GM21528 (cell line): Measurements from ENCODE around the gene TP53BP1.
A peak's percentile ranks its signal among the peaks of the same experiment; 100 is the strongest.
"Not testable (repeated sequence)": the region's sequence is repeated elsewhere in the genome, so short reads cannot be mapped to it uniquely, and the experiment has no call there.

ENCODE experiments used
- ATAC-seq: cut with Tn5 transposase; IDR thresholded peaks from one replicate; pipeline ENCODE4 v1.9.1; 2021; ENCODE audit warnings: mild to moderate bottlenecking, moderate library complexity; ENCODE audit not compliant: unreplicated experiment, low FRiP score

The TP53BP1 gene

DNA sequence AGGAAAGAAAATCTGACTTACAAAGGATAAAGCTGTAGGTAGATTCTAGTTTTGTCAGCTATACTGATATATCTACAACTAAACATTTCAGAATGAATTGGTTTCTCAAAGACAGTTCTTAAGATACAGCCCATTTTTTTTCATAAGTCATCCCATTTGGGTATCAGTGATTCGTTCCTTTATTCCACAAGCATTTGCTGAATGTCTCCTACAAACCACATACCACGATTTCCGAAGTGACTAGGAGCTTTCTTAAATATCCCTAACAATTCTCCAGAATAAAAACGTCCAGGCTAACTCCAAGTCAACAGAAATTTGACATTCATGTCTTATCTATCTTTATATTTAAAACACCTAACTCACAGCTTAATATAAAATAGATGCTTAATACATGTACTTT lies 59.8 kb downstream of the TP53BP1 start:
- ATAC-seq, result no peak

GRCh38 chr15:43429687-43430086 lies 63.3 kb downstream of the TP53BP1 start:
- ATAC-seq, result no peak

- ATAC-seq, result no peak
These were observed 69.2 kb downstream of the TP53BP1 start for GRCh38 chr15:43423793-43424192.

DNA sequence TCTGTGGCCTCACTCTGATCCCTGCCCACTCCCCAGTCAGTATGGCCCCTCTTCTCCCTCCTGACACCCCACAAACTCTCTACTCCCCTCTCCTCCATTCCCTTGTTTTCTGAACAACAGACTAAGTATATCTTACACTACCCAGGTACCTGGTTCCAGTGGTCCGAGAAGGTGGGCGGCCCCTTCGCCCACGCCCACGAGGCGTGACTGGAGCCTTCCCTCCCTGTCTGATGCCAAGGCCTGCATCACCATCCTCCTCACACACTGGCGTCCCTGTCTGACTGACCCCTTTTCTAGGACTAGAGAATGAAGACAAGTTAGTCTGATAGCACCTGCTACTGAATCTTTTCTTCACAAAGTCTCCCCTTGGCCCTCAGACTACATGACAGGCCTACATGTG lies 72.1 kb downstream of the TP53BP1 start:
- ATAC-seq, result no peak

- ATAC-seq, result no peak
These were observed 72.5 kb downstream of the TP53BP1 start for GRCh38 chr15:43420435-43420834.

DNA sequence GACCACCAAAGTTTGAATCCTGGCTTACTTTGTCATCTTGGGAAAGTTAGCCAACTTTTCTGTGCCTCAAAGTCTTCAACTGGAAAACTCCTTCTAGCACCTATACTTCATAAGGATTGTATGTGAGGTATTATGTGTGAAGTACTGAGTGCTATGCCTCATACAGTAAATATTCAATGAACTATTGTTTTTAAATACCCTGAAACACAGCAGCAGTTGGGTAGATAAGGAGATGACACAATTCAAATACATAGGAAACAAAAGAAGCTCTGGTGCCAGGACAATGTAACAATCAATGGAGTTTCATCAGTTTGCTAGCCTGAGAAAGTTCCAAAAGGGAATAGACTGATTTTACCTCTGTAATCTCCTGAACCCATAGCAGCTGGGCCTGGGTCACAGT lies 78.8 kb downstream of the TP53BP1 start:
- ATAC-seq, result no peak

DNA sequence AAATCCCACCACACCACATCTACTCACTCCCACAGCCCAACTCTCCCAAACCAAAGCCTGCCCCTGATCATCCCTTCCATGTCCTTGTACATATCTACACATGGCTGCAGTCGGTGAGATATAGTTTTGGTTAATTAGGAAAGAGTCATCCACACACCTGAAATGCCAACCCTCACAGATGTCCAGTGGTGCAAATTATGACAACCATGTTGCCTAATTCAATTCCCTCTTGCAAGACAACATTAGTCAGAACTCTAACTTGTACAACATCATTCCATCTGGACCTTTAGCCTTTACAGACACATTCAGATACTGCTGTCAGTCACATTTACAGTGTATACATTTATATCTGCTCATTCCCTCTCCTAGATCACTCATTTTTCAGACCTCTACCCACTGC lies 80.9 kb downstream of the TP53BP1 start:
- no peak for ATAC-seq

GRCh38 chr15:43410572-43411214 lies 82.3 kb downstream of the TP53BP1 start:
- no peak for ATAC-seq

- no peak for ATAC-seq
These were observed 84.2 kb downstream of the TP53BP1 start for GRCh38 chr15:43408789-43409188.

GRCh38 chr15:43406808-43407207 lies 86.1 kb downstream of the TP53BP1 start:
- no peak for ATAC-seq

GRCh38 chr15:43406189-43406588 lies 86.8 kb downstream of the TP53BP1 start:
- ATAC-seq, result no peak

DNA sequence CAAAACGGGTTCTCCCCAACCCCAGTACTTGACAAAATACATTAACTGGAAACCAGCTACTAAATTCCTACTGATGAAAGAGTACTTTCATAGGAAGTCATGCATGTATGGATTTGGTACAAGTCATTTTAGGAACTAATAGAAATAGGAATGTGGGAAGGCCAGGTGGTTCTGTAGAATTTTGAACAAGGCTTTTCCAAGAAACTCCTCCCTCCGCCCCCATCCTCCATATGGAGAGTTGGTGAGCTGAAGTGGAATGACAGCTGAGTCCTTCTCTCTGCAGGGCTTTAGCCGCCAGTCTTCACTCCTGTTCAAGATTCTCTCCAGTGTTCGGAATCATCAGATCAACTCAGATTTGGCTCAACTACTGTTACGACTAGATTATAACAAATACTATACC lies 88.8 kb downstream of the TP53BP1 start:
- ATAC-seq, result no peak

- ATAC-seq, result no peak
These were observed 89.3 kb downstream of the TP53BP1 start for GRCh38 chr15:43403616-43404015.

- no peak for ATAC-seq
These were observed 90.7 kb downstream of the TP53BP1 start for GRCh38 chr15:43402255-43402654.

- ATAC-seq, result not testable (repeated sequence)
These were observed 99.4 kb downstream of the TP53BP1 start for GRCh38 chr15:43393592-43393991.

DNA sequence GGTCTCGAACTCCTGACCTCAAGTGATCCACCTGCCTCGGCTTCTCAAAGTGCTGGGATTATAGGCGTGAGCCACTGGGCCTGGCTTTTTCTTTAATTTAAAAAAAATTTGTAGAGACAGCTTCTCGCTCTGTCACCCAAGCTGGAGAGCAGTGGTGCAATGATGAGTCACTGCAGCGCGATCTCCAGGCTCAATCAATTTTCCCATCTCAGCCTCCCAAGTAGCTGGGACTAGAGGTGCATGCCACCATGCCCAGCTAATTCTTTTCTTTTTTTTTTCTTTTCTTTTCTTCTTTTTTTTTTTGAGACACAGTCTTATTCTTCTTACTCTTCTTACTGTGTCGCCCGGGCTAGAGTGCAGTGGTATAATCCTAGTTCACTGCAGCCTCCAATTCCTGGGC lies 102.2 kb downstream of the TP53BP1 start:
- ATAC-seq, result no peak

DNA sequence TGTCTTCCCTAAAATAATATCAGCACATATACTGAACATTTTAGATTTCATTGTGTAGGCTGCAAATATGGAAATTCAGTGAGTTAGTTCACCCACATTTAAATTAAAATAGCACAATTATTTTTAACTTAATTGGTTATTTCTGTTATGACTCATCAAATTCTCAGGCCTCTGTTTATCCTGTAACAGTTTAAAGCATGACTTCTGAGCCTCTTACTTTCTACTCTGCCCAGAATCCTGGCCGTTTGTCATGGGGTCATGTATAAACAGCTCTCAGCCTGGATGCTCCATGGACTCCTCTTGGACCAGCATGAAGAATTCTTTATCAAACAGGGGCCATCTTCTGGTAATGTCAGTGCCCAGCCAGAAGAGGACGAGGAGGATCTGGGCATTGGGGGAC lies 109.9 kb downstream of the TP53BP1 start:
- ATAC-seq, result no peak

DNA sequence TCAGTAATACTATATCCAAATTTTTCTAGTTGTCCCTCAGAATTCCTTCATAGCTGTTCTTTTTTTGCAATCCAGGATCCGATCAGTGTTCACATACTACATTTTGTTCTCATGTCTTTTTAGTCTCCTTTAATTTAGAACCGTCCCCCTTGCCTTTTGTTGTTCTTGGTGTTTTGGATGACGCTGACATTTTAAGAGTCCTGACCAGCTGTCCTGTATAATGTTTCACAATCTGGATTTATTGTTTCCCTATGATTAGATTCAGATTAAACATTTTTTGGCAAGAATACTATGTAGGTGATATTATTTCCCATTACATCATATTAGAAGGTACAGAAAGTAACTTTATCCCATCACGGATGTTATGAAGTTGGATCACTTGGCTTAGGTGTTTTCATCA lies 110.6 kb downstream of the TP53BP1 start:
- ATAC-seq, result no peak

GRCh38 chr15:43378601-43379000 lies 114.4 kb downstream of the TP53BP1 start:
- no peak for ATAC-seq

DNA sequence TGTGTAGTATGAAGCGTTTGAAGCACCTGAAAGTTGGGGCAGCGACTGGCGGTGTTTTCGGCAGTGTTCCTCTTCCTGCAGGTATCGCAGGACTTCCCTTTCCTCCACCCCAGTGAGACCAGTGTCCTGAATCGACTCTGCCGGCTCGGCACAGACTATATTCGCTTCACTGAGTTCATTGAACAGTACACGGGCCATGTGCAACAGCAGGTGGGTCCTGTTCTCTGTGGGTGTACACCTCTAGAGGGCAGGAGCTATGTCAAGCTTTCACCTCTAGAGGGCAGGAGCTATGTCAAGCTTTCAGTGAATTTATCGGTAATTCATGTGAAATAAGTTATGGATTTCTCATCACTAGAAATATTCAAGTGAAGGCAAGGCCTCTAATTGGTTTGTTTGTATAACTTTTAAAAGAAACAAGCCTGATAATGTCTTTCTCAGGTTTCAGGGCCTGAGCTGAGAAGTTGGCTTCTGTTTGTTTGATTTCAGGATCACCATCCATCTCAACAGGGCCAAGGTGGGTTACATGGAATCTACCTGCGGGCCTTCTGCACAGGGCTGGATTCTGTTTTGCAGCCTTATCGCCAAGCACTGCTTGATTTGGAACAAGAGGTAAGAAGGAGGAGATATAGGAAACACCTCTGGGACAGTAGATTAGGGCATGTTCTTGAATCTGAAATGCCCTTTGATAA lies 116.8 kb downstream of the TP53BP1 start:
- ATAC-seq, result no peak

- ATAC-seq, result peak; percentile 78
These were observed 121.7 kb downstream of the TP53BP1 start, which contains the start of the genes TUBGCP4 and ZSCAN29 for GRCh38 chr15:43370975-43371974. Gene TUBGCP4 (plus strand): TSS chr15:43371101. CDS start chr15:43371355, 254 bp downstream. Gene ZSCAN29 (minus strand): TSS chr15:43371043. CDS start chr15:43369913, 1,130 bp downstream.
